ENCODE data around the gene TBC1D17.

- no peak for TF ChIP-seq CTCF (IDR thresholded peaks at IDR 0.05; ENCODE audit: poor library complexity, severe bottlenecking)
- TF ChIP-seq POLR2AphosphoS5 (IDR thresholded peaks at IDR 0.05) = no peak
- TF ChIP-seq SMC3 (conservative IDR thresholded peaks at IDR 0.05; ENCODE audit: poor library complexity) = no peak
- TF ChIP-seq RAD21 (conservative IDR thresholded peaks at IDR 0.05) = no peak
- no peak for TF ChIP-seq TAF1 (IDR thresholded peaks at IDR 0.05; ENCODE audit: low read depth)
- TF ChIP-seq EZH2 (IDR thresholded peaks at IDR 0.05; ENCODE audit: borderline replicate concordance, insufficient read depth, low read length, poor library complexity, severe bottlenecking) = no peak
- TF ChIP-seq REST (IDR thresholded peaks at IDR 0.05; ENCODE audit: borderline replicate concordance) = no peak
- TF ChIP-seq EP300 (conservative IDR thresholded peaks at IDR 0.05; ENCODE audit: poor library complexity, severe bottlenecking) = no peak
- no peak for TF ChIP-seq MXI1 (conservative IDR thresholded peaks at IDR 0.05; ENCODE audit: poor library complexity, severe bottlenecking)
These were observed 22.9 kb upstream of the TBC1D17 start for GRCh38 chr19:49854378-49855263.

All from neural cell (in vitro differentiated cells).